Endodermal cell (in vitro differentiated cells): Measurements from ENCODE around the gene PELI1. TPM values are rescaled to one million over a fixed set of nuclear protein-coding genes. Genes with fewer than 3 reads are reported as not detected.

Experiments
- DNase-seq: peaks from one replicate; pipeline ENCODE4 v3.0.0-alpha.2; 2017
- H3K27ac ChIP-seq: 2 replicates; pipeline ENCODE4 v1.5.1; 2013; ENCODE audit warnings: mild to moderate bottlenecking, low read depth, low read length, moderate library complexity
- H3K27me3 ChIP-seq: 2 replicates; pipeline ENCODE4 v1.6.1; 2013; ENCODE audit warnings: mild to moderate bottlenecking, low read length, moderate library complexity; ENCODE audit not compliant: insufficient read depth, control insufficient read depth, poor library complexity, severe bottlenecking
- H3K36me3 ChIP-seq: 2 replicates; pipeline ENCODE4 v1.7.0; 2013; ENCODE audit warnings: mild to moderate bottlenecking, low read length, moderate library complexity; ENCODE audit not compliant: control insufficient read depth, insufficient read depth
- H3K4me1 ChIP-seq: one replicate; pipeline ENCODE4 v1.7.0; 2013; ENCODE audit warnings: low read length; ENCODE audit not compliant: control insufficient read depth, insufficient read depth
- H3K4me3 ChIP-seq: 2 replicates; pipeline ENCODE4 v1.5.1; 2013; ENCODE audit warnings: mild to moderate bottlenecking, low read length, moderate library complexity
- H3K9ac ChIP-seq: 2 replicates; pipeline ENCODE4 v1.6.1; 2013; ENCODE audit warnings: mild to moderate bottlenecking, low read length, moderate library complexity; ENCODE audit not compliant: poor library complexity, severe bottlenecking; ENCODE audit errors: extremely low read depth
- H3K9me3 ChIP-seq: 2 replicates; pipeline ENCODE4 v1.6.1; 2013; ENCODE audit warnings: mild to moderate bottlenecking, low read length, moderate library complexity; ENCODE audit not compliant: control insufficient read depth
- H3K27ac Mint-ChIP-seq: 2 replicates; pipeline ENCODE4 v1.8.0; 2020; ENCODE audit warnings: mixed read lengths
- H3K27me3 Mint-ChIP-seq: 2 replicates; pipeline ENCODE4 v1.8.0; 2021; ENCODE audit warnings: mild to moderate bottlenecking, mixed read lengths; ENCODE audit not compliant: insufficient read depth
- H3K36me3 Mint-ChIP-seq: 2 replicates; pipeline ENCODE4 v1.8.0; 2020; ENCODE audit warnings: low read depth, mixed read lengths
- H3K4me1 Mint-ChIP-seq: 2 replicates; pipeline ENCODE4 v1.8.0; 2020; ENCODE audit warnings: mixed read lengths
- H3K4me3 Mint-ChIP-seq: 2 replicates; pipeline ENCODE4 v1.8.0; 2020; ENCODE audit warnings: mild to moderate bottlenecking, moderate library complexity, mixed read lengths
- H3K9me3 Mint-ChIP-seq: 2 replicates; pipeline ENCODE4 v1.8.0; 2020; ENCODE audit warnings: mild to moderate bottlenecking, mixed read lengths
- WGBS, 2 experiments: methylation state at CpG; one replicate each; pipeline versions ENCODE4 v1.1.5 to v1.1.7; 2013; ENCODE audit warnings: missing lambda C conversion rate in 2 of 2, mixed read lengths in 1 of 2; ENCODE audit not compliant: insufficient coverage in 1 of 2, insufficient read length in 1 of 2; 5-methylcytosine and 5-hydroxymethylcytosine counted together
- total RNA-seq, 2 donors: library from RNA; stranded (reverse); fragmentation: NEBNext Ultra II Directional in 1 of 2; extraction: Animal tissue kit (Norgen Biotek cat#: 25700) in 1 of 2; gene quantifications; 2 replicates in 1 of 2; 3 replicates in 1 of 2; pipeline ENCODE4 v1.2.1, GENCODE V29; 2021
- TF ChIP-seq, protein P1 (sequence below): fragments of 200-600 bp; sonication (generic); conservative IDR thresholded peaks from 2 replicates; pipeline ENCODE4 v1.5.0; 2021; ENCODE audit warnings: antibody characterized with exemption, mild to moderate bottlenecking

The PELI1 gene
- total RNA-seq, 2 donors from 2014 or later = 178 to 184 TPM

DNA sequence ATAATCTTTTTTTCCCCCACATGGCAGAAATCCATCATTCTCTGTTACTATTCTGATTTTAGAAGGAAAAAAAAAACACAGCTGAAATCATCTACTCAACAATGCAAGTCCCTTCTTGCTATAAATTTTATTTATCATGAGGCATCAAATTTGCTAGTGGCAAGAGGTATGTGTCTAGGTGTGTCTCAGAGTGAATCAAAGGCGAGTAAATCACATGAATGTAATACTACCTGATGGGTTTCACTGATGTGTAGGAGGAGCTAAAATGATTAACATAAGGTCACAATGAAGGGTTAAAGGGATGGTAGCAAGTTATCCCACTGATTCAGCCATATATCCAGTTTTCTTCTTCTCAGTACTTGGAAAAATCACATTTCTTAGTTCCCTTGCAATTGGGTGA is 24.5 kb upstream of the PELI1 start:
- no peaks in the 10 kb centered on the region for H3K36me3 ChIP-seq
- DNase-seq = no peak
- Mint-ChIP-seq H3K27me3 (no peaks in the 10 kb centered on the region), H3K27ac (no peak overlapping the region), H3K4me1 (peaks cover 15% of the 10 kb centered on the region), H3K36me3 (no peaks in the 10 kb centered on the region), H3K4me3 (no peak overlapping the region), H3K9me3 (no peaks in the 10 kb centered on the region)
- TF ChIP-seq, protein P1, sequence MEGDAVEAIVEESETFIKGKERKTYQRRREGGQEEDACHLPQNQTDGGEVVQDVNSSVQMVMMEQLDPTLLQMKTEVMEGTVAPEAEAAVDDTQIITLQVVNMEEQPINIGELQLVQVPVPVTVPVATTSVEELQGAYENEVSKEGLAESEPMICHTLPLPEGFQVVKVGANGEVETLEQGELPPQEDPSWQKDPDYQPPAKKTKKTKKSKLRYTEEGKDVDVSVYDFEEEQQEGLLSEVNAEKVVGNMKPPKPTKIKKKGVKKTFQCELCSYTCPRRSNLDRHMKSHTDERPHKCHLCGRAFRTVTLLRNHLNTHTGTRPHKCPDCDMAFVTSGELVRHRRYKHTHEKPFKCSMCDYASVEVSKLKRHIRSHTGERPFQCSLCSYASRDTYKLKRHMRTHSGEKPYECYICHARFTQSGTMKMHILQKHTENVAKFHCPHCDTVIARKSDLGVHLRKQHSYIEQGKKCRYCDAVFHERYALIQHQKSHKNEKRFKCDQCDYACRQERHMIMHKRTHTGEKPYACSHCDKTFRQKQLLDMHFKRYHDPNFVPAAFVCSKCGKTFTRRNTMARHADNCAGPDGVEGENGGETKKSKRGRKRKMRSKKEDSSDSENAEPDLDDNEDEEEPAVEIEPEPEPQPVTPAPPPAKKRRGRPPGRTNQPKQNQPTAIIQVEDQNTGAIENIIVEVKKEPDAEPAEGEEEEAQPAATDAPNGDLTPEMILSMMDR = no peak
- H3K27ac ChIP-seq = no peak overlapping the region
- 93 to 100% methylated on average over 1 of the region's 1 CpG for WGBS, 2 experiments
- no peaks in the 10 kb centered on the region for H3K27me3 ChIP-seq
- no peaks in the 10 kb centered on the region for H3K4me1 ChIP-seq
- no peak overlapping the region for H3K4me3 ChIP-seq
- no peaks in the 10 kb centered on the region for H3K9me3 ChIP-seq
- H3K9ac ChIP-seq = no peak overlapping the region

DNA sequence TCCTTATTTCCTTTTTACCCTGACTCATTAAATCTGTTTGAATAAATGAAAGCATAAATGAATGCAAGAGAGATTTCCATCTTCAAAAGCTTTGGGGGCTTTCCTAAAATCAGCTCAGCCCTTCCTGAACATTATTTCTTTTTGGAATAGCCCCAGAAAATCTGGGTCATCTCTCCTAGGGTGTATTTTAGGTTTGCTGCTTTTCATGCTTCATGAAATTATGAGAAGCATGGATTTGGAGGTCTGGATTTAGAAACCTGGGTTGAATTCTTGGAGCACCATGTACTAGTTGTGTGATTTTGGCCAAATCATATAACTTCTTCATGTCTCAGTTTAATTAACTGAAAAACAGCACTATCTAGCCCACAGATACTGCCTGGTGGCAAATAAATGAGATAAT is 24.0 kb upstream of the PELI1 start:
- Histone ChIP-seq H3K9me3 (no peaks in the 10 kb centered on the region), H3K4me1 (no peaks in the 10 kb centered on the region), H3K36me3 (no peaks in the 10 kb centered on the region), H3K27me3 (no peaks in the 10 kb centered on the region), H3K4me3 (no peak overlapping the region), H3K9ac (no peak overlapping the region), H3K27ac (no peak overlapping the region)
- no peak overlapping the region for H3K27ac Mint-ChIP-seq
- H3K36me3 Mint-ChIP-seq = no peaks in the 10 kb centered on the region
- H3K4me1 Mint-ChIP-seq = peaks cover 9% of the 10 kb centered on the region
- H3K4me3 Mint-ChIP-seq = no peak overlapping the region
- TF ChIP-seq, protein P1 = no peak
- DNase-seq = no peak
- H3K27me3 Mint-ChIP-seq = no peaks in the 10 kb centered on the region
- H3K9me3 Mint-ChIP-seq = no peaks in the 10 kb centered on the region

DNA sequence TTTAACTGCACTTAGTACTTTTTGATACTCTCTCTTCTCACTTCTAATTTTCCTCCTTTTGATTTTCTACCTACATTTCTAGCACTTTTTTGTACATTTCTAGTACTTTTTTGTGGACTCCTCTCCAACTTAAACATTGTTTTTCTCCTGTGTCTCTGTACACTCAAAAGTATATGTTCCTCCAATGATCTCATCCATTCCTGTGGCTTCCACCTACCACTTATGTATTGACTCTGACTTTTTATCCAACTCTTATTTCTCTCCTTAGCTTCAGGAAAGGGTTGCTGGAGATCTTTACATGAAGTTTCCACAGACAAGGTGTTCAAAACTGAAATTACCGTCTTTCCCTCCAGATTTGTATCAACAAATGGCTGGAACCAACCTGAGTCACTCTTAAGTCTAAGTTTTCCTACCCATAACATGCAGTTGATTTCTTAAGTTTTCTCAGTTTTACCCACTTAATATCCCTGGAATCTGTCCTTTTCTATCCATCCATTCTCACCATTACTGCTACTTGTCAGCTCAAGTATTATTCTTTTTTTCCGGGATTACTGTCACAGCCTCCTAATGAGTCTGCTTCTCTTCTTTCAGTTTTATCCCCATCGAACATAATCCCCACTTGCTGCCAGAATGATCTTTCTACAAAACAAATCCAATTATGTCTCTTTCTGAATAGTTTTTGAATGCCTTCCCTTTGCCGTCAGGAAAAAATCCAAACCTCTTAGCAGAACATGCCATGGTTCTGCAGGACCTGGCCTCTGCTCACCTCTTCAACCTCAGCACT is 22.6 kb upstream of the PELI1 start:
- H3K9ac ChIP-seq = no peak overlapping the region
- Mint-ChIP-seq H3K4me3 (no peak overlapping the region), H3K27ac (no peak overlapping the region), H3K4me1 (peaks cover 3% of the 10 kb centered on the region), H3K36me3 (no peaks in the 10 kb centered on the region), H3K9me3 (no peaks in the 10 kb centered on the region), H3K27me3 (no peaks in the 10 kb centered on the region)
- TF ChIP-seq, protein P1 = no peak
- WGBS, 2 experiments = 92 to 100% methylated on average over 3 to 4 of the region's 4 CpGs
- no peak for DNase-seq
- no peaks in the 10 kb centered on the region for H3K27me3 ChIP-seq
- H3K4me3 ChIP-seq = no peak overlapping the region
- H3K4me1 ChIP-seq = no peaks in the 10 kb centered on the region
- H3K27ac ChIP-seq = no peak overlapping the region
- no peaks in the 10 kb centered on the region for H3K9me3 ChIP-seq
- no peaks in the 10 kb centered on the region for H3K36me3 ChIP-seq
